NCI-H446 (cell line): Measurements from ENCODE around the gene SPEM3.

Experiments used
- DNase-seq, 2 experiments: peaks; one replicate each; lab custom pipeline; 2025; lab: John Stamatoyannopoulos, UW

SPEM3 gene

GRCh38 chr17:7428557-7428956 lies at the start of gene SPEM3:
Gene SPEM3, plus strand, starts transcription at chr17:7428857. Its CDS starts 46 bp downstream, at chr17:7428903.
- no peak for DNase-seq

GRCh38 chr17:7379134-7379533 lies 49.5 kb upstream of the SPEM3 start:
- DNase-seq = no peak

- DNase-seq = peak; percentile 52 to 69
Observed at GRCh38 chr17:7380321-7380720, 48.3 kb upstream of the SPEM3 start.

GRCh38 chr17:7380855-7381683 lies 47.6 kb upstream of the SPEM3 start, which contains the start of gene TNK1:
Gene TNK1, plus strand, starts transcription at chr17:7381089. Its CDS starts 1,838 bp downstream, at chr17:7382927.
- DNase-seq = no peak

- DNase-seq = no peak
Observed at GRCh38 chr17:7382901-7383300, 45.8 kb upstream of the SPEM3 start.

- no peak for DNase-seq
Observed at GRCh38 chr17:7383371-7383741, 45.3 kb upstream of the SPEM3 start.

GRCh38 chr17:7383742-7384488 lies 44.7 kb upstream of the SPEM3 start:
- no peak for DNase-seq

GRCh38 chr17:7384489-7385081 lies 44.1 kb upstream of the SPEM3 start:
- no peak for DNase-seq

- no peak for DNase-seq
Observed at GRCh38 chr17:7388856-7389255, 39.8 kb upstream of the SPEM3 start.

- no peak for DNase-seq
Observed at GRCh38 chr17:7389924-7390910, 38.4 kb upstream of the SPEM3 start.

GRCh38 chr17:7391307-7391706 lies 37.4 kb upstream of the SPEM3 start:
- DNase-seq = no peak

- DNase-seq = no peak
Observed at GRCh38 chr17:7392696-7393612, 35.7 kb upstream of the SPEM3 start.

GRCh38 chr17:7393613-7394451 lies 34.8 kb upstream of the SPEM3 start:
- no peak for DNase-seq

GRCh38 chr17:7394452-7395191 lies 34.0 kb upstream of the SPEM3 start, which contains the start of gene PLSCR3:
Gene PLSCR3, minus strand, starts transcription at chr17:7394525. Its CDS starts 415 bp downstream, at chr17:7394110.
- DNase-seq = peak in 1 of 2 experiments; percentile 86

GRCh38 chr17:7396147-7396546 lies 32.5 kb upstream of the SPEM3 start:
- DNase-seq = no peak

GRCh38 chr17:7398612-7399011 lies 30.0 kb upstream of the SPEM3 start:
- no peak for DNase-seq

- DNase-seq = no peak
Observed at GRCh38 chr17:7403043-7403726, 25.5 kb upstream of the SPEM3 start.

- DNase-seq = no peak
Observed at GRCh38 chr17:7403727-7403976, 25.0 kb upstream of the SPEM3 start.
